Stimulated activated CD8-positive, alpha-beta memory T cell treated with anti-CD3 and anti-CD28 coated beads, Interleukin-15, amount 100 ng/mL, for 4 hours (primary cell): ENCODE data around the gene RAE1.
"Not testable (repeated sequence)": the region's sequence is repeated elsewhere in the genome, so short reads cannot be mapped to it uniquely, and the experiment has no call there.

ENCODE experiments used
- DNase-seq, 2 donors: peaks; one replicate each; pipeline ENCODE4 v3.0.0-alpha.2; 2020; ENCODE audit warnings: low read depth in 2 of 2

Gene RAE1

DNA sequence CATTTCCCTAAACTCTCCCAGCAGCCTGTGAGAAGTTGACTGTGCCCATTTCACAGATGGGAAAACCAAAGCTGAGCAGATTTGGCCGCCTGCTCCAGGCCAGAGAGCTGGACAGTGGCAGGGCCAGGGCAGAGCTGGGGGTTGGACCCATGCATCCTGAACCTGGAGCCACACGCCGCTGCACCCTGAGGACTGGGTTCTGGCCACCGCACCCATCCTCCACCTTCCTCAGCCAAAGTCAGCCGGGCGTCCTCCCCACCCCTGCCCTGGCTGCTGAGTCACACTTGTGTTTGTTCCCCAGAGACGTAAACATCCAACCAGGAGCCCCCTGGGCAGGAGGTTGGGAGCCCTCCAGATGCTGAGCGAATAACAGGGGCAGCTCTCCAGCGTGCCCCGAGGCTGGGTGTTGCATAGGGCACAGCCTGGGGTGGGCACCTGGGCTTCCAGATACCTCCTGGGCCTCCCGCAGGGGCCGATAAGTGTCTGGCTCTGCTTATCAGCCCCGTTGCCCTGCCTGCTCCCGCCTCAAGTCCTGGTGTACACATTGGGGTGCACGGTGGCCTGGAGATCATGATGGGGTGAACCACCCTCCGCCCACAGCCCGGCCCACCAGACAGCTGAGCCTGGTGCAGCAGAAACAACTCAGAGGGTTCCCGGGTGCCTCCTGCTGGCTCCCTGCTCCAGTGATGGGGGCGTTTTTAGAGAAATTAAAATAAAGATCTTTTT, 64.0 kb downstream of the RAE1 start:
- no peak for DNase-seq

DNA sequence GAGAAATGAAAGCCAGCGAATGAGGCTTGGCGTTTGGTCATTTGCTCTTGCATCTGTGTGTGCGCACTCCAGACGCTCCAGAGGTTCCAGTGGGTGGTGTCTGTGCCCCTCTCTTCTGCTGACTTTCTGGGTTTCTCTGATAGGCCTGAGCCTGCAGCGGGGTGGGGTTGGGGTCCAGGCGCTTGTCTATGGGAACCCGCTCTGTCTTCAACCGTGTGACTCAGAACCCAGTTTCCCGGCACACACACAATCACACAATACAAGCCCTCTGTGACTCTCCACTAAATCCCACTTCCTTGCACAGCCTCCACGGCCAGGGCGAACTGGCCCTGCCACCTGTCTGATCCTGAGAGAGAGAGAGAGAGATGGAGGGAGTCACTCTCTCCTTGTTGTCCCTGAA, 64.7 kb downstream of the RAE1 start:
- no peak for DNase-seq

DNA sequence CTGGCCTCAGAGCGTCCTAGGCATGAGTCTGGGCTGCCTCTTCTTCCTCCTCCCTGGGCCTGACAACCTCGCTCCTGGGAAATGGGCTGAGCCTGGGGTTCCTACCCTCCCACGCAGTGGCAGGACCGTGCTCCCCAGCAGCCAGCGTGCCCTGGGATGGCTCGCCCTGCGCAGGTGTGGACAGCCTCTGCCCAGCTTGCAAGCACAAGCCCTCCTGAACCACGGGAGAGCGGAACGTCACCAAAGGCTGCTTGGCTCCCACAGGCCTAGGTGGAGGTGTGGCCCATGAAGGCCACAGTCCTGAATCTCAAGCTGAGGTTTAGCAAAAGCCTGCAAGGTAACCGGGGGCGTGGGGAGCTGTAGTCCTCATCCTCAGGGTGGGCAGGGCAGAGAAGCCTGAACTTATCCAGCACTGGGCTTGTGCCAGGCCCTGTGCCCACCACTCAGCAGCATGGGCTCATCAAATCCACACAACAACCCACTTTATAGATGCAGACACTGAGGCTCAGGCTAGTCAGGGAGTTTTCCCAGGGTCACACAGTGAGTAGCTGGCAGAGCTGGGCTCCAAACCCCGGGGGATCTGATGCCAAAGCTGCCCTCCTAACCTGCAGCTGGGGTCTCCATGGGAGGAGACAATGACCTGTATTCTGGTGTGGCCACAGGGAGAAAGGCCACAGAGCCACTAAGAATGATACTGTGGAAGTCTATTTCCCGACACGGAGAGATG, 65.4 kb downstream of the RAE1 start:
- DNase-seq: no peak

DNA sequence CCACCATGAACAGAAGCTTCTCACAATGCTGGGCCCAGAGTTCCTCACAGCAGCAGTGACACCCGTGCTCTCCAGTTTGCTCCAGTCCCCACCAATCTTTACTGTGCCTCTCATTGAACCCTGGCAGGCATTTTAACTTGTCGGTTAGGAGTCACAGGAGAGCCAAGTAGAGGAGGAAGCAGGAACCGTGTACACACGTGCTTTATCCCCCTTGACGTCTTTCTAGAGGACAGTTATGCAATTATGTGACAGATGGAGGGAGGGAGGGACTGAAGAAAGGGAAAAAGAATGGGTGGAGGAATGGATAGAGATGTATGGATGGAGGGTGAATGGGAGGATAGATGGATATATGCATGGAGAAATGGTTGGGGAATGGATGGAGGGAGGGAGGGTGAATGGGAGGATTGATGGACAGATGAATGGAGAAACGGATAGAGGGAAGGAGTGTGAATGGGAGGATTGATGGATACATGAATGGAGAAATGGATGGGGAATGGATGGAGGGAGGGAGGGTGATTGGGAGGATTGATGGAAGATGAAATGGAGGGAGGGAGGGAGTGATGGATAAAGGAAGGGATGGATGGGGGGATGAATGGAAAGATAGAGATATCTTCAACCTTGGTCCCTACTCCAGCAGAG, 66.1 kb downstream of the RAE1 start:
- no peak for DNase-seq

- no peak for DNase-seq
Measured at GRCh38 chr20:57417830-57418780, 67.0 kb downstream of the RAE1 start.

GRCh38 chr20:57419479-57419878, 68.4 kb downstream of the RAE1 start:
- DNase-seq: not testable (repeated sequence)

- DNase-seq: no peak
Measured at GRCh38 chr20:57420571-57421252, 69.7 kb downstream of the RAE1 start.

DNA sequence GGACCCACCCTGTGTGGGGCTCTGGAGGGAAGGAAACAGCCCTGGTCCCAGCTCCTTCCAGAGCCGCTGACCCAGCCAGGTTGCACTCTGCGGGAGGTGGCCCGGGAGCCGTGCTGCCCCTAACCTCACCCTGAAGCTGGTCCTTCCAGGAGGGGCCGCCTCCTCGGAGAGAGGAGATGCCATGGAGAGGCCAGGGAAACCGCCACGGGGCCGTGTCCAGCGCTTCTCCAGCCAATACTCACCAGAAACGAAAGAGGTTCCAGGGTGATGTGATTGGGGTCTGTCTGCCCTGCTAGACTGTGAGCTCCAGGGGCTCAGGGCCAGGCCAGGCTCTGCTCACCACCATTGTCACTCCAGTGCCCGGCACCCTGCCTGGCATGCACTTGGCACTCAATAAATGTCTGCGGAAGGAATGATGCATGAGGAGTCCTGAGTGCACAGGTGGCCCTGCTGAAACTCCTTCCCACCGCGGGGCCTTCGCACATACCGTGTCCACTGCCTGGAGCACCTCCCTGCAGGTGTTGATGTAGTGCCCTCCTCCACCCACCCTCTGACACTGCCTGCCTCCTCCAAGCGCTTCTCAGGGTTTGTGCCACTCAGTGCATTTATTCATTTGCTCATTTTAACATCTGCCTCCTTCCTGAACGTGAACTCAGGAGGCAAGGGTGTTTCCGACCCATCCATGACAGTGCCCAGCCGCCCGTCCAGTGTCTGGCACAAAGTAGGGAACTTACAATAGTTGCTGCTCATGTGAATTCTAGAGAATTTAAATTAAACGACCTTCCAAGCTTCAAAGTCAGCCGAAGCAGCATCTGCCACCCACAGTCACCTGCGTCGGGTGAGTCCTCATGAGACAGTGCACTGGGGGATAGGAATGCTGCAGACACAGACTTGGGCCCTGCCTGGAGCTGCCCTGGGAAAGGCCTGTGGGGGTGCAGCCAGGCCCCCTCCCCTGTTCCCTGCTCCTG, 70.5 kb downstream of the RAE1 start:
- DNase-seq: no peak

- no peak for DNase-seq
Measured at GRCh38 chr20:57422254-57422653, 71.2 kb downstream of the RAE1 start.

DNA sequence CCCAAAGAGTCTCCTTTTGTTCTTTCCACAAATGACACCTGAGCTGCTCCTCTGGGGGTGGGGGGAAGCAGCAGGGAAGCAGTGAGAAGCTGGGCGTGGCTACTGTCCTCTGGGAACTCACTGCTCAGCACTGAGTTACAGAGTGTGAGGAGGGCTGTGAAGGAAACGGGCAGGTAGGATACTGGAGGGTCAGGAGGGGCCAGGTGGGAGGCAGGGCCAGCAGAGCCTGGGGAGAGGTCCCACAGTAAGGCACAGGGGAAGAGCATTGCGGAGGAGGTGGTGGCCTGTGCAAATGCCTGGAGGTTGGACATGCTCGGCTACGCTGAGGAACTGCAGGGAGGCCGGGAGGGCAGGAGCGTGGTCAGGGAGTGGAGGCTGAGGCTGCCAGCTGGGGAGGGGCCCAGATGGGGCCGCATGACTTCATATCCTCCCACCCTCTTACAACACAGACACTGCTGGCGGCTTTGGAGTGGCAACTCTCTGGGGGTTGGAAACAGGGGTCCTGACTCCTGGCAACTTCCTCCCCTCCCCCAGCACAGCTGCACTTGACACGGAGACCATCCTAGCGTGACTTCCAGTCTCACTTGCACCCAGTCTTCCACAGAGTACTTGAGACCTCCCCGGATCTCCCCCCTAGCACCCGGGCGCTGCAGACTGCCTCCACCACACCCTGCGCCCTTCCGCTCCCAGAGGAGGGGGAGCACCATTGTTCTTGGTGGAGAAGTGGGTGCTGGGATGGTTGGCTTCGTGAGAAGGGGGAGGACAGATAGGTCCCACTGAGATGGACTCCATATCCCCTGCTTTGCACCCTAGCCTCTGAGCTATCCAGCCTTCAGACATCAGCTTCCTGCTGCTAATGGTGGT, 74.3 kb downstream of the RAE1 start:
- DNase-seq: no peak

DNA sequence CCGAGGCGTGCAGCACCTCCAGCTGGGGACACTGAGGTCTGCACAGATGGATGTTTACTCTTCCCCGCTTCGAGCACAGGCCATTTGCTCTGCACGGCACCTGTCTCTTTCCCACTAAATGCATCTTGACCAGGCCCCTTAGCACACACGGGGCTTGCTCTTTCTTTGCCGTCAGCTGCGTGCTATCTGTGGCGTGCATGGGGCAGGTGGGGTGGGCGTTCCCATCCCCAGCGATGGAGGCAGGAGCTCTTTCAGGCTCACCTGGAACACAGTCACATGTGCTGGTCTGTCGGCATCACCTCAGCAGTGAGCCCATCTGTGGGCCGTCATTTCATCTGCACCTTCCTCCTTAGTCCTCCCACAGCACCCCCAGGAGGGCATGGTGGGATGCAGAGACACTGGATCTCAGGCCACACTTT, 75.2 kb downstream of the RAE1 start:
- DNase-seq: no peak

DNA sequence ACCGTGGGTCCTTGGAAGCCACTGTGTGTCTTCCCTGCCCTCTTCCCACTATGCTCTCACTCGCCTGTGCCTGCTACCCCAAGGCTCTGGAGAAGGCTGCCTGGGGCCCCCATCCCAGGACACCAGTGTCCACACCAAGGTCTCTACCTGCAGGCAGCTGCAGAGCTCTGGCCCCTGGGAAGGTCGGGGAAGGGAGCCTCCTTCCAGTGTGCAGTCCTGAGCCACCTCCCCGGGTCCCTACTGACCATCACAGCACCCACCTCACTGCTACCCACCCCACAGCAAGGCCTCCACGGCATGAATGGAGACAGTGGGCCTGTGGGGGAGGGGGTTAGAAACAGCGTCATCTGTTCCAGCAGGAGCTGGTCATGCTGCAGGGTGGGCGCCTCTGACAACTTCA, 75.8 kb downstream of the RAE1 start:
- no peak for DNase-seq

GRCh38 chr20:57428324-57429158, 77.5 kb downstream of the RAE1 start:
- DNase-seq: no peak
